Fibroblast of skin of right biceps (primary cell): ENCODE data around the gene OR52K2.
"Not testable (repeated sequence)": the region's sequence is repeated elsewhere in the genome, so short reads cannot be mapped to it uniquely, and the experiment has no call there.

ENCODE experiments used
- DNase-seq: peaks from one replicate; pipeline ENCODE4 v3.0.0-alpha.2; 2013

Gene OR52K2

DNA sequence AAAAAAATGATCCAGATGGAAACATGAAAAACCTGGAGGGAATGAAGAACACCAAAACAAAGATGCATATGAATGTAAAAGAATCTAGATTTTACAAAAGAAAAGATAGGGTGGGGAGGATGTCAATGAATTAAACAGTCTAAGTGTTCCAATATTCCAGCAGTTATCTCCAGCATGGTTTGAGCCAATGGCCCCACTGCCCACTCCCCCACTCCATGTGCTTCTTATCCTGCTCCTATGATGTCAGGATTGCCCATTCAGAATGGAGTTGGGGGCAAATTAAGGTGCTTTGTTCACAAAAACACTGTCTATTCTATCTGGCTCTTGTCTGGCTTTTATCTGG, 32.1 kb downstream of the OR52K2 start:
- no peak for DNase-seq

DNA sequence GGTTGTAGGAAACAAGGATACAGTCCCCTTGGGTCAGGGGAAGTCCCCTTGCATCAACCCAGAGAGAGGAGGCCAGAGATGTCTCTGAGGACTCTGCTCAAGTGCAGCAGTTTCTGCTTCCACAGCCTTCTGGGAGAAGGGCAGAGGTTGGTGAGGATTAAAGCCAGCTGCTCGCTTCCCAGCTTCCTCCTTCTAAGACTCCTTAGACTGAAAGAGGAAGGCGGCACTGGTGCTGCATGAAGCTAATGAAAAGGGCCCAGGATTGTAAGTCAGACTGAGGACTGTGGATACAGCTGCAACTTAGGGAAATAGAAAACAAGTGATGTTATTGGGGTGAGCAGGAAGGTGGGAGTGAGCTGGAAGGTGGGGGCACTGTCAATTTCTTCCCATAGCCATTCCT, 33.4 kb downstream of the OR52K2 start, which contains the start of gene OR52K1:
OR52K1 (plus strand) TSS at position 202 of the 400 bp plus-strand sequence. CDS start 6,255 bp downstream, outside the sequence.
- no peak for DNase-seq

DNA sequence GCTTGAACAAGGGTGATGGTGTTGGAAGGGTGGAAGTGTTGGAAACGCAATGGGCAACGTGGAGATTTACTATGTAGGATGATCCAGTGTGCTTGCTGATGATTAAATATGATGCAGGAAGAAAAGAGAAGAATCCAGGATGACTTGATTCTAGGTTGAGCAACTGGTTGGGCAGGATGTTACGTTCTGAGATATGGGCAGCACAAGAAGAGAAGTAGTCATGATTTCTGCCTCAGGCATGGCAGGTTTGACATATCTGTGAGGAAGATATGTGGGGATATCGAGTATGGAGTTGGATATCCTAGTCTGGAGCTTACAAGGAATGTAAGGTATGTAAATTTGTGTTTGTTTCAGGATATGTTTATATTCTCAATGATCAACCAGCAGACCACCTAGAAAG, 35.2 kb downstream of the OR52K2 start:
- no peak for DNase-seq

DNA sequence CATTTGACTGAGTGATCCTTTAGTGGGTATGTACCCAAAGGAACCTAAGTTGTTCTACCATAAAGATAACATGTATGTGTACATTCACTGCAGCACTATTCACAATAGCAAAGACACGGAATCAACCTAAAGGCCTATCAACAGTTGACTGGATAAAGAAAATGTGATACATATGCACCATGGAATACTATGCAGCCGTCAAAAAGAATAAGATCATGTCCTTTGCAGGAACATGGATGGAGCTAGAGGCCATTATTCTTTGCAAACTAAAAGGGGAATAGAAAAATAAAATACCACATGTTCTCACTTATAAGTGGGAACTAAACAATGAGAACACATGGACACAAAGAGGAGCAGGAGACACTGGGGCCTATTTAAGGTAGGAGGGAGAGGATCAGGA, 42.3 kb downstream of the OR52K2 start:
- not testable (repeated sequence) for DNase-seq

DNA sequence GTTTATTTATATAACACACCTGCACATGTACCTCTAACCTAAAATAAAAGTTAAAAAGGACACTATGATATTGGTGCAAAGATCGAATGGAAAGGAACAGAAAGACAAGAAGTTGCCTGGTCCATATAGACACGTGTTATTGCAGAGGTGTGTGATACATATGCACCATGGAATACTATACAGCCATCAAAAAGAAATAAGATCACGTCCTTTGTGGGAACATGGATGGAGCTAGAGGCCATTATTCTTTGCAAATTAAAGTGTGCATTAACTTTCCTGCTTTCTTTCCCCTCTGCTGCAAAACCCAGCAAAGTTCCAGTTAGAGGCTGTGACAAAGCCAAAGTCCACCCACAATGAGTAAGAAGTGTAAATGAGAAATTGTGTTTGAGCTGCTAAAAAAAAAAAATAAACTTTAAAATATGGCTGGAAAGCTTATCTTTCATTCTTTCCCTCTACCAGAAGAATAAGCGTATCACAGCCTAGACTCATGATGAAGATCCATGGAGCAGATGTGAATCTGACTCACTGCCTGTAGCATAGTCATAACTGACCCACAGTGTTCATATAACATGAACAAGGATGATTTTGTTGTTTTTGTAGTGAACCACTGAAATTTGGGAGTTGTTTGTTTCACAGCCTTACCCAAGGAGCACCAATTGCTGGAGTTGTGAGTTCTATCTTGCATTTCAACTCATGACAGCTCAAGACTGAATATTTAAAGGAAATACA, 42.9 kb downstream of the OR52K2 start:
- DNase-seq, result no peak

DNA sequence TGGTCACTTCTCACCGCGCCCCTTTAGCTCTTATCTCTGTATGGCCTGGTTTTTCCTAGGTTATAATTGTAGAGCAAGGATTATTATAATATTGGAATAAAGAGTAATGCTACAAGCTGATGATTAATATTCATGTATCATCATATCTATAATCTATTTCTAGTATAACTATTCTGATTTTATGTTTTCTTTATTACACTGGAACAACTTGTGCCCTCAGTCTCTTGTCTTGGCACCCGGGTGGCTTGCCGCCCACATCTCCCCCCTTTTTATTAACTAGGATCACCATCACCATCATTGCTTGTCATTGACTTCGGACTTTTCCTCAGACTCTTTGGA, 44.4 kb downstream of the OR52K2 start:
- DNase-seq, result no peak

DNA sequence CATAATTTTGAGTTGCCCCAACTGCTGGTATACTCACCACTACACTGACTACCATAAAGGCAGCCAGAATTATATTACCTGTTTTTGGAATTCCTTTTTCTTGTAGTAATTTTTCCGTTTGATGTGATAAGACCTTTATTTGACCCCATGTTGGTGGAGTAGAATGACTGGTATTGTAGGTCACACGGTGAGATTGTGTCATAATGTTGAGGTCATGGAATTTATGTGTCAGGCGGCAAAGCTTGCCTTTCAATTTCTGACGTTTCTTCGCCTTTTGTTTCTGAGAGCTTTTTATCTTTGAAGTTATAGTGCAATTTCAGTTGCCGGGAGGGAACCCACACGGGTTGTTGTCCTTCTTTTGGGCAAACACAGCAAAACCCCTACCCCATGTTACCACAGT, 46.4 kb downstream of the OR52K2 start:
- no peak for DNase-seq

DNA sequence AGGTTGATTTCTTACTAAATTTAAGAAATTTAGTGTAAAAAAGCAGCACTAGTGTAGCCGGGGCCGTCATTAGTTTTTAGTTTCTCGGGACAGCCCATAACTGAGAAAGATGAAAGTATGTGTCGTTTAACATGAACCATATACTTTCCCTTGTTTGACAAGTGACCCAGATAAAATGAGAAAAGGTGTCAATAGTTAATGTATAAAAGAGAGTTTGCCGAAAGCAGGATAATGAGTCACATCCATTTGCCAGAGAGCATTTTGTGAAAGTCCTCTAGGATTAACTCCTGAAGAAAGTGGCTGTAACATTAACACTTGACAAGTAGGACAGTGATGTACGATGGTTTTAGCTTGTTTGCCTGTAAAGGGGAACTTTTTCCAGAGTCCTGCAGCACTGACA, 46.9 kb downstream of the OR52K2 start:
- no peak for DNase-seq

DNA sequence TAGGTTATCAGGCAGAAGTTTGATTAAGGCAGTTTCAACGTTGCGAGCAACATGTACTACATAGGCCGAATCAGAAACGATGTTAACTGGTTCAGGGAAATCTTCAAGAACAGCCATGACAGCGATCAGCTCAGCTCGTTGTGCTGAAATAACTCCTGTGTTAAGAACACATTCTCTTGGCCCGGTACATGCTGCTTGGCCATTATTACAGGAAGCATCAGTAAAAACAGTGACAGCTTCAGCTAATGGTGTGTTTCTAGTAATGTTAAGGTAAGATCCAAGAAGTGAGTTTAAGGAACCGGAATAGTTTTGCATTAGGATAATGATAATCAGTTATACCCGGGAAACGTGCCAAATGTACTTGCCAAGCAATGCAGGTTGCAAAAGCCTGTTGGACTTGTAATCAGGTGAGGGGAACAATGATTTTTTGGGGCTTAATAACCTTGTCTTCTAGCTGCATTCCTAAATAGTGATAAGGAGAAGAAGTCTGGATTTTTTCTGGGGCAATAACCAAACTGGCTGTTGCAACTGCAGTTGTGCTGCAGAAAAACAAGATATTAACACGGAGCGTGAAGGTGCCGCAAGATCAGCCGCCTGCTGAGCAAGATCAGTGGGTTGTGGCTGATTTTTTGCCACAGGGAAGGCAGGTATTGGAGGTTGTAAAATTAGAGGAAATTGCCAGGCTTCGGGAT, 47.6 kb downstream of the OR52K2 start:
- DNase-seq, result no peak
